ENCODE measurements around the gene VTCN1.
"Not testable (repeated sequence)": the region's sequence is repeated elsewhere in the genome, so short reads cannot be mapped to it uniquely, and the experiment has no call there.

VTCN1 gene

GRCh38 chr1:117167402-117167801, 43.3 kb downstream of the VTCN1 start:
- FAIRE-seq (no peak), DNase-seq (ENCODE audit: insufficient read length, low spot score) (no peak)
- TF ChIP-seq, protein P1, sequence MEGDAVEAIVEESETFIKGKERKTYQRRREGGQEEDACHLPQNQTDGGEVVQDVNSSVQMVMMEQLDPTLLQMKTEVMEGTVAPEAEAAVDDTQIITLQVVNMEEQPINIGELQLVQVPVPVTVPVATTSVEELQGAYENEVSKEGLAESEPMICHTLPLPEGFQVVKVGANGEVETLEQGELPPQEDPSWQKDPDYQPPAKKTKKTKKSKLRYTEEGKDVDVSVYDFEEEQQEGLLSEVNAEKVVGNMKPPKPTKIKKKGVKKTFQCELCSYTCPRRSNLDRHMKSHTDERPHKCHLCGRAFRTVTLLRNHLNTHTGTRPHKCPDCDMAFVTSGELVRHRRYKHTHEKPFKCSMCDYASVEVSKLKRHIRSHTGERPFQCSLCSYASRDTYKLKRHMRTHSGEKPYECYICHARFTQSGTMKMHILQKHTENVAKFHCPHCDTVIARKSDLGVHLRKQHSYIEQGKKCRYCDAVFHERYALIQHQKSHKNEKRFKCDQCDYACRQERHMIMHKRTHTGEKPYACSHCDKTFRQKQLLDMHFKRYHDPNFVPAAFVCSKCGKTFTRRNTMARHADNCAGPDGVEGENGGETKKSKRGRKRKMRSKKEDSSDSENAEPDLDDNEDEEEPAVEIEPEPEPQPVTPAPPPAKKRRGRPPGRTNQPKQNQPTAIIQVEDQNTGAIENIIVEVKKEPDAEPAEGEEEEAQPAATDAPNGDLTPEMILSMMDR (IDR thresholded peaks at IDR 0.05; ENCODE audit: insufficient read depth, missing control alignments), result no peak

DNA sequence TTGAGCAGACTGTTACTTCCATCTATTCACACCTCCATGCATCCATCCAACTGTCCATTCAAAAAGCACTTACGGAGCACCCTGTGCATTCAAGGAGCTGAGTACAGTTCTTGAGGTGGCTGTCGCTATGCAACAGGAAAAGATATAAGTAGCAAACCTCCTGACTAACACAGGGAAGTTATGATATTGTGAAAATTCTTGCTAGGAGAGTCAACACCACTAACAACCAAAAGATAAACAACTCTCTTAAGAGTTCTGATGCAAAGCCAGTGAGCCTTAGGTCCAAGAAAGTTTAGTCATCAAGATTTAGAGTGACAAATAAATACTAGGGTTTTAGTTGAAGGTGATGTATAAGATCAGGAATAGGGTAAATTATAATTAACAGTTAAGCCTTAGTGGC, 44.7 kb downstream of the VTCN1 start:
- no peak for DNase-seq (ENCODE audit: insufficient read length, low spot score)
- TF ChIP-seq, protein P1 (IDR thresholded peaks at IDR 0.05; ENCODE audit: insufficient read depth, missing control alignments), result no peak
- no peak for FAIRE-seq

DNA sequence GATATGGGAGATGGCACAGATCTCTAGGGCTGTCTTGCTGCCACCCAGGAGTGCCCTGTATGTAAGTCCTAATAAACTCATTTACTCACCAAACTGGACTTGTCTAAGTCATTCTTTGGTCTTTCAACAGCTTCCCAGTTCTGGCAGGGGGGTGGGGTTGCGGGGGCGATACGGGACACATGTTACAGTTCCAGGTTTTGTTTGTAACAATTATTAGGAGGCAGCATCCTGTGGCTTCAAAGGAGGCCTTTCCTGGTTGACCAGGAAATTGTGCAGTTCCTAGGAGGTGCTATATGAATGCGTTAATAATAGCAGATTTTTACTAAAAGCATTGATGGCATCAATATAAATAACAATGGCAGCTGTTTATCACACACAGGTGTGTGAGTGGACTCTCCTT, 46.5 kb downstream of the VTCN1 start:
- FAIRE-seq, result no peak

DNA sequence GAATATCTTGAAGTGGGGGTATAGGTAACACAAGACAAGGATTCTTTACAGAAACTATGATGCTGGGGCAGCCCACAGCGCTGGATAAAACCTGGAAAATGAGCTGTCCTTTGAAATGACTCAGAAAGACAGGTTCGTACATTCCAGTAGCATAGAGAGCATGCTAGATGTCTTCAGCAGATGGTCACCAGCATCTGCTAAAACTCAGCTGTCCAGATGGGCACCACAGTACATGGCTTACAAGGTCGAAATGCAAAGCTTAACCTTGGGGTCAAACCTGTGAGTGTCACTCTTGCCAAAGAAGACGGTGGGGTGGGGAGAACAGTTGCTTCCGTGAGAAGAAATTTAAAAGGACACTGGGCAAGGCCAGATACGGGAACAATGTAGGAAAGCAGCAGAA, 47.9 kb downstream of the VTCN1 start:
- FAIRE-seq (no peak), DNase-seq (ENCODE audit: insufficient read length, low spot score) (no peak)
- TF ChIP-seq, protein P1 (IDR thresholded peaks at IDR 0.05; ENCODE audit: insufficient read depth, missing control alignments), result no peak

More for the DNA sequence above, 46.5 kb downstream of the VTCN1 start:
- no peak for DNase-seq (ENCODE audit: insufficient read length, low spot score)
- TF ChIP-seq, protein P1 (IDR thresholded peaks at IDR 0.05; ENCODE audit: insufficient read depth, missing control alignments), result no peak

DNA sequence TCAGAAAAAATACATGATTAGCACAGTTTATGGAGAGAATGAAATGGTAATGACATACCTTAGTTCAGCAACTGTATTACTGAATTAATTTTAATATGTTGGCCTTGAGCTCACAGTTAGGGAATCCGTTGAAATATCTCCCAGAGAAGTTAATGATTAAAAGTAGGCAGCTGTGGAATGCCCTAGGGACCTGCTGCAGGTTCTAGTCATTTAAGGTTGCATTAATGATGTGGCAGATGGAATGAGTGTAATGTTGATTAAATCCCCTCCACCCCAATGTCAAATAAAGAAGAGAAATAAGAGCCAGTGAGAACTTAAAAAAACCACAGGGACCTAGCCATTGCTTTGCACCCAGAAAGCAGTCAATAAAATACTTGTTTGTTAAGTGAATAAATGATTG, 48.8 kb downstream of the VTCN1 start:
- no peak for FAIRE-seq

GRCh38 chr1:117151305-117151704, 59.4 kb downstream of the VTCN1 start:
- FAIRE-seq; DNase-seq (ENCODE audit: insufficient read length, low spot score): not testable (repeated sequence)

More for the DNA sequence above, 48.8 kb downstream of the VTCN1 start:
- DNase-seq (ENCODE audit: insufficient read length, low spot score), result no peak
- TF ChIP-seq, protein P1 (IDR thresholded peaks at IDR 0.05; ENCODE audit: insufficient read depth, missing control alignments), result no peak

DNA sequence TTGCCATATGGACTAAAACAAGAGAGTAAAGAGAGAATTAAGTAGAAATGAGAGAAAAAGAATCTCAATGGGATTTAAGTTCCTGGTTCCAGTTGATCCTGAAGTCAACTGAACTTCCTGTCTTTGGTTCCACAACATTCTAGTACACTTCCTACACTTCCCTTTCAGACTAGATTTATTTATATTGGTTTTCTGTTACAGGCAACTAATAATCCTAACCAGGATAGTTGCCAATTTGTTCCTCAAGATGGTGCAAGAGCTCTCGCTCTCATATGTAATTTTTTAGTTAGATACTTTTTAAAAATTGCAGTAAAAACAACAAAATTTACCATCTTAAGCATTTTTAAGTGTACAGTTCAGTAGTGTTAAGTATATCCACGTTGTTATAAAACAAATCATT, 60.4 kb downstream of the VTCN1 start:
- TF ChIP-seq, protein P1 (IDR thresholded peaks at IDR 0.05; ENCODE audit: insufficient read depth, missing control alignments), result no peak
- FAIRE-seq (no peak), DNase-seq (ENCODE audit: insufficient read length, low spot score) (no peak)
